Iris pigment epithelial cell (primary cell): ENCODE data around the gene SLC35G4.
"Not testable (repeated sequence)": the region's sequence is repeated elsewhere in the genome, so short reads cannot be mapped to it uniquely, and the experiment has no call there.

Source experiments
- DNase-seq: peaks from one replicate; pipeline ENCODE4 v3.0.0-alpha.2; 2011; ENCODE audit warnings: low read depth

The SLC35G4 gene

DNA sequence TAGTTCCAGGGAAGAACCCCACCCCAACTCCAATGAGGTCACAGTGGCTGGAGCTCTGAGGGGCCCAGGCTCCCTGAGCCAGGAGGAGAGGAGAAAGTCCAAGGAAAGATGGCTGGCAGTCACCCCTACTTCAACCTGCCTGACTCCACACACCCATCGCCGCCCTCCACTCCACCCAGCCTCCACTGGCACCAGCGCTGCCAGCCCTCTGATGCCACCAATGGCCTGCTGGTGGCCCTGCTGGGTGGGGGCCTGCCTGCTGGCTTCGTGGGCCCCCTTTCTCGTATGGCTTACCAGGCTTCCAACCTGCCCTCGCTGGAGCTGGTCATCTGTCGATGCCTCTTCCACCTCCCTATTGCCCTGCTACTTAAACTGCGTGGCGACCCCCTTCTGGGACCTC, at the start of gene SLC35G4:
Gene SLC35G4, plus strand, starts transcription at position 109 of the 400 bp plus-strand sequence. Its CDS starts 0 bp downstream, at position 109.
- DNase-seq = not testable (repeated sequence)

DNA sequence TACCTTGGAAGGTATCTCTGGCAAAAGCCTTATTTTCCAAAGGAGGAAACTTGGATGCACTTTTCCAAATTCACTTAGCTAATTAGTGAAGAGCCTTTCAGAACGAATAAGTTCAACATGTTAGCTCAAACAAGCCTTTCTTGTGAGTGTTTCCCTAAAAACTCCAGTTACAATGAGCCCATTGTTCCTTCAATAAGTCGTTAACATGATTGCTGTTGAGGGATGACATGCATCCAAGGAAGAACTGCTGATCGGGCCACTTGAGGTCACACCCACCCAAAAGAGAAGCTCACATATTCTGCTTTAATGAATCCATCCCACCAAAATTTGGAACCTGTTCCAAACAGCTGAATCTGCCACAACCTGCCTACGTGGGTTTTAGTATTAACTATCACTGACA, 48.1 kb upstream of the SLC35G4 start:
- no peak for DNase-seq

DNA sequence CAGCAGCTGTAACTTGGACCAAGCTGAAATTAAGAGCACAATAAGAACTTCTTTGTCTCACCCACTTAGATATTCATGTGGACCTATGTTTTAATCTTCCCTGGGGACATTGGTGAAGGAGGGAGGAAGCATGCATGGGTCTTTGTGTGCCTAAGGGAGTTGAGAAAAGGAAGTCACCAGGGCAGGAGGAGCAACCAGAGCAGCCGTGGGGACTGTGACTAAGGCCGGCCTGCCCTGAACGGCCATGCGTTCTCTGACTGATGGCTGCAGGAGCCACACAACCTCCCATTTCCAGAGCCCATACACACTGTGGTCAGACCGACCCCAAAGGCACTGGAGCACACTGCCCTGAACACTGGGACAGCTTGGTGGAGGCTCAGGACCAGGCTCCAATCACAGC, 43.7 kb upstream of the SLC35G4 start:
- no peak for DNase-seq

DNA sequence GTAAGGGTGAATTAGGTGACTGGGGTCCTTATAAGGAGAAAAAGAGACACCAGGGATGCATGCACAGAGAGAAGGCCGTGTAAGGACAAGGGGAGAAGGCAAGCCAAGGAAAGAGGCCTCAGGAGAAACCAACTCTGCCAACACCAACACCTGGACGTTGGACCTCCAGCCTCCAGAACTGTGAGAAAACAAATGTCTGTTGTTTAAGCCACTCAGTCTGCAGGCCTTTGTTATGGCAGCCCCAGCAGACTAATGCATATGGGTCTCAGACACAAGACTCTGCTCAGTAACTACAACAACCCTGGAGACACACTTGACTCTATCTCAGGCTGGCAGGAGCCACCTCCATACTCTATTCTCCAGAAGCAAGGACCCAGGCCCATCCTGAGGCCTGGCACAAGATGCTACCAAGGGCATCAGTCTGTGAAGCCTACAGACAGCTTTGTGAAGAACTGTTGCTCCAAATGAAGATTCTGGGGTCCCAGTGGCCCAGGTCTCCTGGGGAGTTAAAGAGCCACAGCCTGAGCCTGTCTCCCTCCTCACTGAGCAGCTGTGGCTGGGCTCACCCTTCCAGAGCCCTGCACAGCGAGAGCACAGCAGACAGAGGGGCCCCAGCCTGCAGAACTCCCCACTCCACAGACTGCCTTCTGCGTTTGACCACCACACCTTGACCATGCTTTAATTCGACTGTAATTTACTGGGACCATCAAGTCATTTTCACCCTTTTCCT, 43.0 kb upstream of the SLC35G4 start:
- DNase-seq = no peak

DNA sequence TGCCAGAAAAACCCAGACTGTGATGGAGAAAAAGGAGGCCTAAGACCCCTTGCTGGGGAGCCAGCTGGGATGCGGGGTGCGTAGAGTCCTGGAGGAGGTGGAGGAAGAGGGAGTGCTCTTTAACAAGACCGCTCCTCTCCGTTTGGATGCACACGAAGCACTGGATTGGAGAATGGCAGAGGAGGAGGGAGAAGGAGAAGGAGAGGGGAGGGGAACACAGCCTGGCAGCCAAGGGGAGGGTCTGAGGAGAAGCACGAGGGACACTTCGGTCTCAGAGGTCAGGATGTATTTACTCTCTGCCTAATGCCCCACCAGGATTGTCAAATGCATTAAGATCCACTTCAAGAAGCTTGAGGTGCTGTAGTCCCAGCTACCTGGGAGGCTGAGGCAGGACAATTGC, 42.0 kb upstream of the SLC35G4 start:
- no peak for DNase-seq

DNA sequence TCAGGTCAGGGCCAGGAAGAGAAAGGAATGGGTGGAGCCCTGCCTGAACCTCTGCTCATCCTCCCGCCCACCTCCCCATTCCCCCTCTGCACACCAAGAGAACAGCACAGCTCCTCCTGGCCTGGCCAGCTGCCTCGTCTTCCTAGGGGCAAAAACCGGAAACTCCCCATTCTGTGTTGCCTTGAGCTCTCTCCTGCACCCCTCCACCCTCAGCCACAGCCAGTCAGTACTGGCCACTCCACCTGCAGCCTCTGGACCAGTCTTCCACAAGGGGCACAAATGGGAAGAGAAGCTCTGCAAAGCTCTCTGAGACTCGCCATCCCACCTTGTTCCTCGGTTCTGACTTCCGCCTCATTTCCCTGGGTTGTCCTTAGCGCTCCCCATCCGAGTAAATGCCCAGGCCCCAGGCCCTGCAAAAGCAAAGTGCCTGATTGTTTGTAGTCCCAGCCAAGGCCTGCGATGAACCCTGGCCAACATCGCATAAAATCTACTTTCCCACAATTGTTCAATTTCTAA, 39.3 kb upstream of the SLC35G4 start:
- no peak for DNase-seq

DNA sequence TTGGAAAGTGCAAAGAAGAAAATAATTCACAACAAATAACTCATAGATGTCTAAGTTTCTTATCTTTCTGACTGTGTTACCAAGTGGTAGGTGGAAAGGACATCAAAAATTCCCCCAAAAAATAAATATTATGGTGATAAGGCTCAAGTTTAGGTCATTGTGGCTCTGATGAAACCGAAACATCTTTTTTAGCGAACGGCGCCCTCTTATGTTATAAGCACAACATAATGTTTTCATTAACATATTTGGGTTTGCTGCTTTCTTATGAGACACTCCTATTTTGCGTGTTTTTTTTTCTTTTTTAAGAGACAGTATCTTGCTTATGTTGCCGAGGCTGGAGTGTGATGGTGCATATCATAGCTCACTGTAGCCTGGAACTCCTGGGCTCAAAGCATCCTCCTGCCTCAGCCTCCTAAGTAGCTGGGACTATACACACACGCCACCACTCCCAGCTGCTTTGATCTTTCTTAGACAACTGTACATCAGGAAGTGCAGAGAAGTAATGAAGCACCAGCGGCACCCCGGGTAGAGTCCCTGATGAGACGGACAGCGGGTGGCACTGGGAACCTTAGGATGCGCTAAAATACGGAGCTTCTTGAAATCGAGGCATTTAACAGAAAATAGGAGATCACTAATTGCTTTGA, 38.5 kb upstream of the SLC35G4 start:
- DNase-seq = peak; percentile 25

DNA sequence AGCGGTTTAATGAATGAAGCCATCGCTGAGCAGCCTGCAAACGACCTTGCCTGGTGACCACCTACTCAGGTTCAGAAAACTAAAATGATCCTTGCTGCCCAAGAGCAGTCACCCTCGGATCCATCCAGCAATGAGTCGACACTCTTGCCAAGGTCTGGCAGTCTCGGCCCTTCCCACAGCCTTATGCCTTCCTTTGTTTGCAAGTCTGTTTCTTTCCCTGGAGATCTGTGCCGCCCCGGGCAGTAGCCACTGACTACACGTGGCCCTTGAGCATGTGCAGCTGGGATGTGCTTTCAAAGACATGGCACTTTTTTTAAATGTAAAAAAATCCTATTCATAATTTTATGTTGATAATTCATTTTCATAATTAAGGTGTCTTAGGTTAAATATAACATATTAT, 37.2 kb upstream of the SLC35G4 start:
- no peak for DNase-seq

DNA sequence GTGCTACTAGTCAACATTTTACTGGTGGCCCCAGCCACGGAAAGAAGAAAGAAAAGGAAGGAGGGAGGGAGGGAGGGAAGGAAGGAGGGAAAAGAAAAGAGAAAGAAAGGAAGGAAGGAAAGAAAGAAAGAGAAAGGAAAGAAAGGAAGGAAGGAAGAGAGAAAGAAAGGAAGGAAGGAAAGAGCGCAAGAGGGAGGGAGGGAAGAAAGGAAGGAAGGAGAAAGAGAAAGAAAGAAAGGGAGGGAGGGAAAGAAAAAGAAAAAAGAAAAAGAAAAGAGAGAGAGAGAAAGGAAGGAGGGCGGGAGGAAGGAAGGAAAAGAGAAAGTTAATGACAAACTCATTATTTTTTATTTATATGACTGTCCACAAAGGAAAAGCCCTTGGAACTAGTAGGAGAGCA, 34.9 kb upstream of the SLC35G4 start:
- DNase-seq = no peak

DNA sequence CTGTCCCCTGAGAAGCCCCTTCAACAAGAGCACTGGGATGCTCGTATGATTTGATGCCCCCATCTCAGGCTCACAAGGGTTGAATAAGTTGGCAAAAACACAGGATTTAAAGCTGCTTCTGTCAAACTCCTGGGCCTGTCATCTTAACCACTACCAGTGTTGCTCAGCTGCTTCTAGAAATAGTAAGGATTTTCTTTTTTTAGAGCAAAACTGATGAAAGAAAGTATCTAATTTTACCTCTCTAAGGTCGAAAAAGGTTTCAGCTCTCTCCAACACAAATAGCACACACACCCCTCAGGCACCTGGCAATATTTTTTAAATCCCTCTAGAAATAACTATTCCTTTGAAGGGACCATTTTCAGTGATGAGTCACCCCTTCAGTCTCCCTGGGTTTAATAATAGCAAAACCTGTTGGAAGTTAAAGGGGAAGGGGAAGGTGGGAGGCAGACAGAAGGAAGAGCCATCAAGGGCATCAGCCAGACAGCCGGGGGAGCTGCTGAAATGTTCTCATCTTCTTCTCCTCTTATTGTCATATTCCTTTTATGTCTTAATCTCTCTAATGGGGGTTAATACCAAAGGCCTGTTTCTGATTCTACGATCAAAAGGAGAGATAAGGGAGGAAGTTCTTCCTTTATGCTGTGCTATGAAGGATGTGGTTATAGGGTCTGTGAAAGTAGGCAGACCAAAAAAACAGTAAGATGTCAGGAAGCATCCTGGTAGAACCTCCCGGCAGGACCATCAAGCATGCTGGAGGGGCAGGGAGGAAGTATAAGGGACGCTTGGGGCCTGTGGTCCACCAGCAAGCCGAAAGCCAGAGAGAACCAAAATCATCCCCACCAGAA, 31.9 kb upstream of the SLC35G4 start:
- DNase-seq = no peak

DNA sequence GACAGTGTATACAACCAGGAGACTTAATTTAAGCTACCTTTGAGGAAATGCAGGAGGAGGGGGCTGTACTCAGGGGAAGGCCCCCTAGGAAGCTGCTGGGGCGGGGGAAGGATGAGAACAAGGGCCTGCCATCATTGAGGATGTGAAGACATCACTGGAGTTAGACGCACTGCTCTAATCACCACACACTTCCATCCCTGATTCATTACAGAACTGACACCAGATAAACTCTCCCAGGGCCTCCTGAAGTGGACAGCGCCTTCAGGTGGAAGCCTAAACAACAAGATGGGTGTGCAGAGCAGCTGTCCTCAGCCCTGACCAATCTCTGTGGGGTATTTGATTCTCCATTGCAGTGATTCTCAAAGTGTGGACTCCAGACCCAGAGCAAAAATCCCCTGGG, 30.6 kb upstream of the SLC35G4 start:
- no peak for DNase-seq

DNA sequence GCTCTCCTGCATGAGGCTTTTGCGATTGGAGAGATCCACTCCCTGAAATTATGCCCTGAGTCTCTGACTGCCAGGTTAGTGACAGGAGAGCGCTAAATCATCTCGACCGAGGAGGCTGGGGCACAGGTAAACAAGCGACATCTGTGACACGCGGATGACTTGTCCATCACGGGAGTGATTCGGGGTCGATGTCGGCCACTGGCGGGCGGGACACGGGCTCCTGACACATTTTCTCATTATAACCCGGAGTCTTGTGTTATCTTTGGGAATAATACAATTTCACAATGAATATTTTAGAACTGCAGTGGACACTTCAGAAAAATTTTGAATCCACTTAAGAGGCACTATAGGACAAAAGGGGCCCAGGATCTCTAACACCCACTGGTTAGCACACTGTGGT, 29.5 kb upstream of the SLC35G4 start:
- no peak for DNase-seq

DNA sequence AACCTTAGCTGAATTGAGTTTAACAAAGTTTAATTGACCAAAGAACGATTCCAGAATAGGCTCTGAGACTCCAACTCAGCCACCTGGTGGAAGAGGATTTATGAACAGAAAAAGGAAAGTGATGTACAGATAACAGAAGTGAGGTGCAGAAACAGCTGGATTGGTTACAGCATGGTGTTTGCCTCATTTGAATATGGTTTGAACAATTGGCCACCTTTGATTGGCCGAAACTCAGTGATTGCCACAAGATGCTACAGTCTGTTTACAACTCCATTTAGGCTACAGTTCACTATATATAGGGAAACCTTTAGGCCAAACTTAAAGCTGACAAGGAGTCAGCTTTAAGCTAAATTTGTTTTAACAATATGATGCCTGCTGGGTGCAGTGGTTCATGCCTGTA, 28.1 kb upstream of the SLC35G4 start:
- no peak for DNase-seq

DNA sequence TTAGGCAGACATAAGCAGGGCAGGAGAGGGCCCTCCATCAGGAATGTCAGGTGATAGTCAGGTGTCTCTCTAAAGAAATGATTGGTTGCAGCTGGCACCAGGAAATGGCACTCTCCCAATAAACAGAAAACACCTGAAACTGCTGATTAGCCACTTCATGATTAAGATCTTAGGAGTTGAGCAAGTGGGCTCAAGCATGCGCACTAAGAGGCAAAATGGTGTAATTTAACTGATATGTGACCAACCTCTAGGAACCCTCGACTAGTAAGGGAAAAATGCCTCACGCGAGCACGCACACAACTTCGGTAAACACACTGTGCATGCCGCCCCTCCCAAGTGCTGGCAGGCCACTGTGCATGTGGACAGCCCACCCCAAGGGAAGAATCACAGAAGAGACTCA, 23.8 kb upstream of the SLC35G4 start:
- DNase-seq = no peak

DNA sequence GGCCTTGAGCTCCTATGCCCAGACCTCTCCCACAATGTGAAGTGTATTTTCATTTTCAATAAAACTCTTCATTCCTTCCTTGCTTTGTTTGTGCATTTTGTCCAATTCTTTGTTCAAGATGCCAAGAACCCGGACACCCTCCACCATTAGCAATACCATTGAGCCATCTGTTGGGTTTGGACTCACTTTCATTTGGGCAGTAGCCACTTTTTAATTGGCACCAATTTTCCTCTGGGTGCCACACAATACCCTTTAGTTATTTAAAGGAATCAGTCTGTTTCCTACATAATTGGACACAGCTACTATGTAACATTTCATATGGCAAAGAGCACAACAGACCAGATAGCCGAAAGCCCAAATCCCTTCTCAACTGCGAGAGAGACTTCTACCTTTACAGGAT, 22.5 kb upstream of the SLC35G4 start:
- DNase-seq = no peak

DNA sequence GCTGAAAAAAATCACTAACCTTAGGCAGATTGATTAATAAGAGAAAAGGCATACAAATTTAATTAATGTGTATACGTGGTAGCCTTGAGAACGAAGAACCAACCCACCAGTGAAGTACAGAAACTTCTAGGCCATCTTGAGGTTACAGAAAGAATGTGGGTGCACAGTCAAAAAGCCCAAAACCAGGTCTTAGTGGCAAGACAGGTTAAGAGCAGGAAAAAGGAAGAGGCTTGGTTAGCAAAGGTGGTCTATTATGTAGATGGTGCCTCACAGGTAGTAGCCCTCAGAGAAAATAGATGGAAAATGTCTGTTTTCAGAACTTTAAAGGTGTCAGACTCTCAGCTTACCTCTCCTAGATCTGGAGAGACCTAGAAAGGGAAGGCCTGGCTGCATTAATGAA, 22.0 kb upstream of the SLC35G4 start:
- no peak for DNase-seq

DNA sequence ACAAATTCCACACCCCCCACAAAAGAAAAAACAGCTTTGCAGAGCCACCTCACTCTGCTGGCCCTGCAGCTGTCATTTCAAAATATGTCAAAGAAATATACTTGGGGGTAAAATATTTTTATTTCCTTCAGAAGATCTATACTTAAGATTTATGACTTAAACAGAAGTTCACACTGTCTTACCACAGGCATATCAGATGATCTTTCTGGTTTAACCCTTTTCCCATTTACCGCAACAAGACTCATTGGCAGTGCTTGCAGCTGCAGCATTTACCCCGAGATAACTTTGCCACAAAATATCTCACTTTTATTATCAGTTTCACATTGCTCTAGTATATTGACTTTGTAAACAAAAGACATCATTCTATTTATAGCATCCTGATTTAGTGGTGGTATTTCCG, 21.6 kb upstream of the SLC35G4 start:
- no peak for DNase-seq

DNA sequence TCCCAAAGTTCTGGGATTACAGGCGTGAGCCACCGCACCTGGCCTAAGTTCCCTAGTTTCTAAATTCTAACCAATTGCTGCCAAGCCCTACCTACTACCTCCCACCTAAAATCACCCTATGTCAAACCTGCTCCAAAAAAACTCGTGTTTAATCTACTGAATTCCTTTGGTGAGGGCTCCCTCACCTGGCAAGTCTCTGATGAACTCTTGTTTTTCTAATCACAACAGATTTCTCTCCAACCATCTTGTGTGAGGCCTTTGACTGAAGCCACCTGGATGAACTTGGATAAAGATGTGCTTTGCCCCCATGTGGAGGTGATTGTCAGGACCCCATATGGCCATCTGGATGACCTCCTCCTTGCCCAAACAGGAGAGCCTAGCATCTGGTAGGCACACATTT, 17.4 kb upstream of the SLC35G4 start:
- no peak for DNase-seq

DNA sequence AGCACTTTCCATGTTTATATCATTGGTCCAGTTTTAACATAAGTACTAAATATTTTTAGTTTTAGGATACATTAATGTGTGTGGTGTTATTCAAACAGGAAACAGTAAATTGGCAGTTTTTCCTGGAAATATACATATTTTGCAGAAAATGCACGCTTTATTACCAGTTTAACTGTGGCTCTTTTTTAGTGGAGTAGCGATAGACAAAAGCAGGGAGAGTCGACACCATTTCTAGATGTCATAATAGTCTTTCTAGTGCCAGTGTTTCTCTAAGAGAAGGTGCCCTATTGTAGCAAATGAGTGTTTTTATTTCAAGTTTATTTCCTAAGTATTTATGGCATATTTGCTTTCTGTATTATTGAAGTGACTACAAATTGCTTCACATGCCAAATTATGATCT, 9.1 kb upstream of the SLC35G4 start:
- DNase-seq = no peak

DNA sequence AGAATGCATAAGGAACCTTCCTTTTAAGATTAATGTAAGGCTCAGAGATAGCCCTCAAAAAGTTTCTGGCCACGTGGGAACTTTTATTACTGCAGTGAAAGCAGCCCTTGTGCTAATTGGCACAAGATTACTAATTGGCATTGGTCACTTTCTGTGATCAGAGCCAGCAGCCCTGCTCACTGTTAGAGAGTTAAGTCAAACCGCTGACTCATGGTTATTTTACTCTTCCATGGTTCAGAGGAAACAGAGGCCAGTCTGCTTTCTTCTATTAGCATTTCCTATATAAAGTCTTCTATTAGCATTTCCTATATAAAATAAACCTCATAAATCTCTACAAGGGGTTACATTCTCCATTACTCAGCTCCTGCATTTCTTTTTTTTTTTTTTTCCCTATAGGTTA, 1.5 kb upstream of the SLC35G4 start:
- DNase-seq = no peak

DNA sequence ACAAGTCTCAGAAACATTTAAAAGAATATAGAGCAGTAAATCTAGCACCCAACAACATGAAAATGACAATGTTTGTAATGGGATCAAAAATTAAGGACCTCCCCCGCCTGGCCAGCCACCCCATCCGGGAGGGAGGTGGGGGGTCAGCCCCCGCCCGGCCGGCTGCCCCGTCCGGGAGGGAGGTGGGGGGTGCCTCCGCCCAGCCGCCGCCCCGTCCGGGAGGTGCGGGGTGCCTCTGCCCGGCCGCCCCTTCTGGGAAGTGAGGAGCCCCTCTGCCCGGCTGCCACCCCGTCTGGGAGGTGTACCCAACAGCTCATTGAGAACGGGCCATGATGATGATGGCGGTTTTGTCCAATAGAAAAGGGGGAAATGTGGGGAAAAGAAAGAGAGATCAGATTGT, 778 bp upstream of the SLC35G4 start:
- DNase-seq = not testable (repeated sequence)

DNA sequence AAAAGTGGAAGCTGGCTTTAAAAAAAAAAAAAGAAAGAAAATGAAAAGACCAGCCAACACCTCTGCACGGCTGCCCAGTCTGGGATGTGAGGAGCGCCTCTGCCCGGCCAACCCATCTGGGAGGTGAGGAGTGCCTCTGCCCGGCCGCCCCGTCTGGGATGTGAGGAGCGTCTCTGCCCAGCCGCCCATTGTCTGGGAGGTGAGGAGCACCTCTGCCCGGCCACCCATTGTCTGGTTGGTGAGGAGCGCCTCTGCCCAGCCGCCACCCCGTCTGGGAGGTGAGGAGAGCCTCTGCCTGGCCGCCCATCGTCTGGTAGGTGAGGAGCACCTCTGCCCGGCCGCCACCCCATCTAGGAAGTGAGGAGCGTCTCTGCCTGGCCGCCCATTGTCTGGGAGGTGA, 3.7 kb downstream of the SLC35G4 start:
- DNase-seq = not testable (repeated sequence)

DNA sequence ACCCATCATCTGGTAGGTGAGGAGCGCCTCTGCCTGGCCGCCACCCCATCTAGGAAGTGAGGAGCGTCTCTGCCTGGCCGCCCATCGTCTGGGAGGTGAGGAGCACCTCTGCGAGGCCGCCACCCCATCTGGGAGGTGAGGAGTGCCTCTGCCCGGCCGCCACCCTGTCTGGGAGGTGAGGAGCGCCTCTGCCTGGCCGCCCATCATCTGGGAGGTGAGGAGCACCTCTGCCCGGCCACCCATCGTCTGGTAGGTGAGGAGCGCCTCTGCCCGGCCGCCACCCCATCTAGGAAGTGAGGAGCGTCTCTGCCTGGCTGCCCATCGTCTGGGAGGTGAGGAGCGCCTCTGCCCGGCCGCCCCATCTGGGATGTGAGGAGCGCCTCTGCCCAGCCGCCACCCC, 4.2 kb downstream of the SLC35G4 start:
- not testable (repeated sequence) for DNase-seq
